Calu3 (cell line): ENCODE results near the gene IER3. TPM values are rescaled to one million over a fixed set of nuclear protein-coding genes. Genes with fewer than 3 reads are reported as not detected.

Experiments used
- BruUV-seq: library from RNA; stranded (reverse); fragments of 400-500 nt; replicated peaks from 2 replicates; lab custom pipeline; 2021; lab: Mats Ljungman, UMichigan
- CTCF ChIA-PET: fragments of 300-600 bp; sonication (Branson Sonifier 250); formaldehyde crosslinking; loops from one replicate; lab custom pipeline; 2022; ENCODE audit warnings: antibody characterized with exemption; lab: Charles Lee
- DNase-seq: peaks from one replicate; pipeline ENCODE4 v3.0.0; 2022
- H3K27ac Mint-ChIP-seq: one replicate; pipeline ENCODE4 v1.8.0; 2022; ENCODE audit warnings: mixed read lengths; ENCODE audit not compliant: unreplicated experiment
- H3K27me3 Mint-ChIP-seq: one replicate; pipeline ENCODE4 v1.8.0; 2022; ENCODE audit warnings: mixed read lengths; ENCODE audit not compliant: unreplicated experiment
- H3K36me3 Mint-ChIP-seq: one replicate; pipeline ENCODE4 v1.8.0; 2022; ENCODE audit warnings: mild to moderate bottlenecking, moderate library complexity, mixed read lengths; ENCODE audit not compliant: insufficient read depth, unreplicated experiment
- H3K4me1 Mint-ChIP-seq: one replicate; pipeline ENCODE4 v1.8.0; 2022; ENCODE audit warnings: mild to moderate bottlenecking, low read depth, mixed read lengths; ENCODE audit not compliant: unreplicated experiment
- H3K4me3 Mint-ChIP-seq: one replicate; pipeline ENCODE4 v1.8.0; 2022; ENCODE audit warnings: mild to moderate bottlenecking, low read depth, moderate library complexity, mixed read lengths; ENCODE audit not compliant: unreplicated experiment
- H3K9me3 Mint-ChIP-seq: one replicate; pipeline ENCODE4 v1.8.0; 2022; ENCODE audit warnings: low read depth, mixed read lengths; ENCODE audit not compliant: unreplicated experiment
- CTCF ChIP-seq: fragments of 200-600 bp; IDR thresholded peaks from one replicate; pipeline ENCODE4 v1.8.0; 2022; ENCODE audit warnings: antibody characterized with exemption; ENCODE audit not compliant: unreplicated experiment
- intact Hi-C: fragments of 100-400 bp; cut with micrococcal nuclease; formaldehyde crosslinking; loops from one replicate; pipeline ENCODE4 v1.10.0; 2022; ENCODE audit not compliant: unreplicated experiment
- total RNA-seq: library from RNA; stranded (reverse); gene quantifications from 2 replicates; pipeline ENCODE4 v1.2.3, GENCODE V29; 2022

The IER3 gene
- total RNA-seq, 1 experiment from 2014 or later: 458 TPM

- CTCF ChIA-PET: no interaction called here
- no peak for TF ChIP-seq CTCF
- no peak for DNase-seq
- H3K27ac Mint-ChIP-seq: no peak overlapping the region
- H3K4me3 Mint-ChIP-seq: no peak overlapping the region
- peaks cover 44% of the 10 kb centered on the region for H3K4me1 Mint-ChIP-seq
- BruUV-seq: no TSS peak
- peaks cover 56% of the 10 kb centered on the region for H3K36me3 Mint-ChIP-seq
- intact Hi-C loops: no loop called here
- H3K27me3 Mint-ChIP-seq: no peaks in the 10 kb centered on the region
- H3K9me3 Mint-ChIP-seq: peaks cover 3% of the 10 kb centered on the region
These were observed 30.1 kb downstream of the IER3 start for GRCh38 chr6:30714263-30714662.

- Mint-ChIP-seq H3K4me1 (peaks cover 60% of the 10 kb centered on the region), H3K4me3 (no peak overlapping the region), H3K36me3 (peaks cover 53% of the 10 kb centered on the region), H3K27ac (no peak overlapping the region), H3K27me3 (no peaks in the 10 kb centered on the region), H3K9me3 (peaks cover 3% of the 10 kb centered on the region)
- CTCF ChIA-PET: no interaction called here
- BruUV-seq: no TSS peak
- no peak for DNase-seq
- TF ChIP-seq CTCF: no peak
- intact Hi-C loops: no loop called here
These were observed 31.9 kb downstream of the IER3 start for GRCh38 chr6:30712441-30712945.

- no peak overlapping the region for H3K27ac Mint-ChIP-seq
- CTCF ChIA-PET: interaction anchor here (1.0 kb wide), 1 partner anchor 40 kb away, joined by 3 read pairs; no protein-coding TSS in a partner anchor
- H3K36me3 Mint-ChIP-seq: peaks cover 47% of the 10 kb centered on the region
- no peaks in the 10 kb centered on the region for H3K27me3 Mint-ChIP-seq
- intact Hi-C loops: no loop called here
- H3K9me3 Mint-ChIP-seq: peaks cover 3% of the 10 kb centered on the region
- no peak for TF ChIP-seq CTCF
- H3K4me3 Mint-ChIP-seq: no peak overlapping the region
- no peak for DNase-seq
- BruUV-seq: no TSS peak
- peaks cover 60% of the 10 kb centered on the region for H3K4me1 Mint-ChIP-seq
These were observed 32.5 kb downstream of the IER3 start for GRCh38 chr6:30711758-30712380.

GRCh38 chr6:30709101-30709868 is 35.1 kb downstream of the IER3 start:
- Mint-ChIP-seq H3K27ac (peak overlapping the region; percentile 38), H3K9me3 (no peaks in the 10 kb centered on the region), H3K4me1 (peaks cover 50% of the 10 kb centered on the region), H3K4me3 (no peak overlapping the region), H3K36me3 (peaks cover 49% of the 10 kb centered on the region), H3K27me3 (no peaks in the 10 kb centered on the region)
- CTCF ChIA-PET: interaction anchor here (0.6 to 1.2 kb wide), 6 partner anchors 8 to 205 kb away, joined by 3 to 4 read pairs (median 3); partner anchors contain the start of genes MDC1 and VARS2
- no peak for TF ChIP-seq CTCF
- BruUV-seq: no TSS peak
- intact Hi-C loops: loop anchor here (2.0 kb wide), 1 partner anchor 14 kb away; no protein-coding TSS in a partner anchor
- no peak for DNase-seq
